ENCODE measurements around the gene LMO3.

DNA sequence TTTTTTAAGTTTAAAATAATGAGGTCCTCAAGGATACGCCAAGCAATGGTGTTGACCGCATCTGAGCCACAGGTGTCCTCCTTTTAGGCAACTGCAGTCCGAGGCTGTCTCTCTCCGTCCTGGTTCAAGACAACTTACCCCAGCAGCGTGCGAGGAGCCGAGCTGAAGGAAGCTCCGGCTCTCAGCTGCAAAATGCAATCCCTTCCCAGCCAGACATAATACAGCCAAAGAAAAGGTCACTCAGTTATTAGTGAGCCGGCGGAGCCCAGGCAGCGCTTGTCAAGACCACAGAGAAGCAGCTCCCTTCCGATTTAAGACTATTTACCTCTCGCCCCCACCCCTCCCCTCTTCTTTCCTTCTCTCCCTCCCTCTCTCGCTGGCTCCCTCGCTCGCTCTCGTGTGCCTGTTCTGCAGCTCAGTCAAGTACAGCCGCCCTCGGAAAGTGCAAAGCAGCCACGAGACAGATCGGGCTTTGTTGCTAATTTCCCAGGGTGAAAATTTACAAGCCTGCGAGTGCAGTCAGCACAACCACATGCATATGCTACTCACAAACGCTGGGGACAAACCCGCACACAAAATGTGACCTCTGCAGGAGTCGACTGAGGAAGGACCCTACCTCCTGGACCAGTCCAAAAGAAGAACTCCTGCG is 363 bp upstream of the LMO3 start:
- TF ChIP-seq ARNTL (CRISPR knock-in tag; IDR thresholded peaks at IDR 0.05; ENCODE audit: borderline replicate concordance, low read depth), result no peak
- TF ChIP-seq ESRRG (CRISPR knock-in tag; IDR thresholded peaks at IDR 0.05), result no peak
- no peak for TF ChIP-seq ZNF565 (CRISPR knock-in tag; conservative IDR thresholded peaks at IDR 0.05; ENCODE audit: low read depth)
- no peak for TF ChIP-seq CSRNP3 (CRISPR knock-in tag; IDR thresholded peaks at IDR 0.05)
- TF ChIP-seq BACH2 (CRISPR knock-in tag; IDR thresholded peaks at IDR 0.05; ENCODE audit: borderline replicate concordance), result no peak
- TF ChIP-seq, protein P1, sequence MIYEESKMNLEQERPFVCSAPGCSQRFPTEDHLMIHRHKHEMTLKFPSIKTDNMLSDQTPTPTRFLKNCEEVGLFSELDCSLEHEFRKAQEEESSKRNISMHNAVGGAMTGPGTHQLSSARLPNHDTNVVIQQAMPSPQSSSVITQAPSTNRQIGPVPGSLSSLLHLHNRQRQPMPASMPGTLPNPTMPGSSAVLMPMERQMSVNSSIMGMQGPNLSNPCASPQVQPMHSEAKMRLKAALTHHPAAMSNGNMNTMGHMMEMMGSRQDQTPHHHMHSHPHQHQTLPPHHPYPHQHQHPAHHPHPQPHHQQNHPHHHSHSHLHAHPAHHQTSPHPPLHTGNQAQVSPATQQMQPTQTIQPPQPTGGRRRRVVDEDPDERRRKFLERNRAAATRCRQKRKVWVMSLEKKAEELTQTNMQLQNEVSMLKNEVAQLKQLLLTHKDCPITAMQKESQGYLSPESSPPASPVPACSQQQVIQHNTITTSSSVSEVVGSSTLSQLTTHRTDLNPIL (CRISPR knock-in tag; IDR thresholded peaks at IDR 0.05; ENCODE audit: low read depth), result no peak
- TF ChIP-seq ISL1 (CRISPR knock-in tag; IDR thresholded peaks at IDR 0.05), result no peak
- no peak for TF ChIP-seq PPARA (CRISPR knock-in tag; IDR thresholded peaks at IDR 0.05; ENCODE audit: borderline replicate concordance)
- TF ChIP-seq TOX (CRISPR knock-in tag; IDR thresholded peaks at IDR 0.05; ENCODE audit: borderline replicate concordance), result no peak

All from SK-N-SH treated with all-trans-retinoic acid at 6 μM for 48 hours (cell line).